Measurements from ENCODE around the gene PPP1R37.

PPP1R37 gene

GRCh38 chr19:45173816-45174215, 80.8 kb downstream of the PPP1R37 start:
- Histone ChIP-seq H3K27ac (no peak overlapping the region), H3K4me1 (peaks cover 4% of the 10 kb centered on the region), H3K27me3 (ENCODE audit: control insufficient read depth, insufficient read depth, low read length) (no peaks in the 10 kb centered on the region), H3K9ac (no peak overlapping the region), H3K4me2 (ENCODE audit: low read length) (no peak overlapping the region), H3K79me2 (peaks cover 13% of the 10 kb centered on the region), H2AFZ (no peak overlapping the region), H3K9me3 (ENCODE audit: control insufficient read depth, low read length) (no peaks in the 10 kb centered on the region), H3K4me3 (ENCODE audit: low read depth, low read length) (no peak overlapping the region), H3K36me3 (ENCODE audit: control insufficient read depth, insufficient read depth, low read length) (no peaks in the 10 kb centered on the region)
- TF ChIP-seq, protein P1, sequence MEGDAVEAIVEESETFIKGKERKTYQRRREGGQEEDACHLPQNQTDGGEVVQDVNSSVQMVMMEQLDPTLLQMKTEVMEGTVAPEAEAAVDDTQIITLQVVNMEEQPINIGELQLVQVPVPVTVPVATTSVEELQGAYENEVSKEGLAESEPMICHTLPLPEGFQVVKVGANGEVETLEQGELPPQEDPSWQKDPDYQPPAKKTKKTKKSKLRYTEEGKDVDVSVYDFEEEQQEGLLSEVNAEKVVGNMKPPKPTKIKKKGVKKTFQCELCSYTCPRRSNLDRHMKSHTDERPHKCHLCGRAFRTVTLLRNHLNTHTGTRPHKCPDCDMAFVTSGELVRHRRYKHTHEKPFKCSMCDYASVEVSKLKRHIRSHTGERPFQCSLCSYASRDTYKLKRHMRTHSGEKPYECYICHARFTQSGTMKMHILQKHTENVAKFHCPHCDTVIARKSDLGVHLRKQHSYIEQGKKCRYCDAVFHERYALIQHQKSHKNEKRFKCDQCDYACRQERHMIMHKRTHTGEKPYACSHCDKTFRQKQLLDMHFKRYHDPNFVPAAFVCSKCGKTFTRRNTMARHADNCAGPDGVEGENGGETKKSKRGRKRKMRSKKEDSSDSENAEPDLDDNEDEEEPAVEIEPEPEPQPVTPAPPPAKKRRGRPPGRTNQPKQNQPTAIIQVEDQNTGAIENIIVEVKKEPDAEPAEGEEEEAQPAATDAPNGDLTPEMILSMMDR (IDR thresholded peaks at IDR 0.05): no peak

DNA sequence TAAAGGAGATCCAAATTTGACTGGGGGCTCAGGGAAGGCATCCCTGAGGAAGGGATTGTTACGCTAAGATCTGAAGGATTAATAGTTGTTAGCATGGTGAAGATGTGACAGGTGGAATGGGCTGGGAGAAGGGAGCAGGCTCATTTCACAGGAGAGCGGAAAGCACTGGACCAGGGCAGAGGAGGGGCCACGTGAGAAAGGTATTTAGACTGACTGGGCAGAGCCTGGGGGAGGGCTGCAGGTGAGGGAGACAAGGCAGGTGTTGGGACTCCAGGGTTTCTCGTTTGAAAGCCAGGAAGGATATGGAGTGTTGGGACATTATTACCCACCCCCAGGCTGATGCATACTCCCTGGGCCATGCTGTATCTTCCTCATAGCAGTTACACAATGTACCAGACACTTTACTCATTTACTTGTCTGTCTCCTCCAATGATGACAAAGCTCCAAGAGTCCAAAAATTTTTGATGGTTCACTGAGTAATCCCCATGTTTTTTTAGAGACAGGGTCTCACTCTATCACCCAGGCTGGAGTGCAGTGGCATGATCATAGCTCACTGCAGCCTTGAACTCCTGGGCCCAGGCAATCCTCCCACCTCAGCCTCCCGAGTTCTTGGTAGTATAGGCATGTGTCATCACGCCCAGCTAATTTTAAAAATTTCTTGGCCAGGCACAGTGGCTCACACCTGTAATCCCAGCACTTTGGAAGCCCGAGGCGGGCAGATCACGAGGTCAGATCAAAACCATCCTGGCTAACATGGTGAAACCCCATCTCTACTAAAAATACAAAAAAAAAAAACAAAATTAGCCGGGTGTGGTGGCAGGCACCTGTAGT, 82.8 kb downstream of the PPP1R37 start:
- no peaks in the 10 kb centered on the region for H3K9me3 ChIP-seq (ENCODE audit: control insufficient read depth, low read length)
- H2AFZ ChIP-seq: no peak overlapping the region
- no peak overlapping the region for H3K4me2 ChIP-seq (ENCODE audit: low read length)
- no peak overlapping the region for H3K4me3 ChIP-seq (ENCODE audit: low read depth, low read length)
- peaks cover 4% of the 10 kb centered on the region for H3K4me1 ChIP-seq
- no peak overlapping the region for H3K9ac ChIP-seq
- H3K27ac ChIP-seq: no peak overlapping the region
- H3K27me3 ChIP-seq (ENCODE audit: control insufficient read depth, insufficient read depth, low read length): no peaks in the 10 kb centered on the region
- TF ChIP-seq, protein P1 (IDR thresholded peaks at IDR 0.05): no peak
- peaks cover 13% of the 10 kb centered on the region for H3K79me2 ChIP-seq
- H3K36me3 ChIP-seq (ENCODE audit: control insufficient read depth, insufficient read depth, low read length): no peaks in the 10 kb centered on the region

DNA sequence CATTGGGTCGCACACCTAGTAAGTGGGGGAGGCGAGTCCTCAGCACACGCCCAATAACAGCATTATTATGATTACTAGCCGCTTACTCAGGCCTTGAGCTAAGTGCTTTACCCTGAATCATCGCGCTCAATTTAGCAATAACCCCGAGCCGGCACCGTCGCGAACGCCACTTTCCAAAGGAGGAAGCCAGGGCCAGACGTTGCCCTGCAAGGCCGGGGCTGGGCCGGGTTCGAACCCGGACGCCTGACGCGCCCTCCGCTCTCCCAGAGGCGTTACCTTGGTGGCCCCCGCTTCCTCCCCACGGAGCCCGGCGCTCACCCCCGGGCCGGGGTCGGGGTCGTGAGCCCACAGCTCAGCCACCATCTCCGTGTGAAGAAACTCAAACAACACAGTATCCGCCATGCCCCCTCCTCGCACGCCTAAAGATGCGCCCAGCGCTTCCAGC, 84.9 kb downstream of the PPP1R37 start, which contains the start of gene TRAPPC6A:
TRAPPC6A (minus strand) TSS at position 421 of the 445 bp plus-strand sequence; CDS start at position 402, 19 bp downstream.
- peak within 1 kb of the TSS; percentile 89 for H3K27ac ChIP-seq
- H3K4me2 ChIP-seq (ENCODE audit: low read length): peak within 1 kb of the TSS; percentile 71
- no peaks in the 10 kb centered on the region for H3K9me3 ChIP-seq (ENCODE audit: control insufficient read depth, low read length)
- no peaks in the 10 kb centered on the region for H3K36me3 ChIP-seq (ENCODE audit: control insufficient read depth, insufficient read depth, low read length)
- TF ChIP-seq, protein P1 (IDR thresholded peaks at IDR 0.05): no peak
- peak within 1 kb of the TSS; percentile 97 for H2AFZ ChIP-seq
- peaks cover 15% of the 10 kb centered on the region for H3K79me2 ChIP-seq
- H3K9ac ChIP-seq: peak within 1 kb of the TSS; percentile 32
- peak within 1 kb of the TSS; percentile 94 for H3K4me3 ChIP-seq (ENCODE audit: low read depth, low read length)
- peaks cover 4% of the 10 kb centered on the region for H3K4me1 ChIP-seq
- H3K27me3 ChIP-seq (ENCODE audit: control insufficient read depth, insufficient read depth, low read length): no peaks in the 10 kb centered on the region

- H3K4me2 ChIP-seq (ENCODE audit: low read length): peak within 1 kb of the TSS; percentile 71
- H2AFZ ChIP-seq: peak within 1 kb of the TSS; percentile 97
- H3K9me3 ChIP-seq (ENCODE audit: control insufficient read depth, low read length): no peaks in the 10 kb centered on the region
- no peaks in the 10 kb centered on the region for H3K36me3 ChIP-seq (ENCODE audit: control insufficient read depth, insufficient read depth, low read length)
- peak within 1 kb of the TSS; percentile 94 for H3K4me3 ChIP-seq (ENCODE audit: low read depth, low read length)
- peaks cover 13% of the 10 kb centered on the region for H3K79me2 ChIP-seq
- no peaks in the 10 kb centered on the region for H3K27me3 ChIP-seq (ENCODE audit: control insufficient read depth, insufficient read depth, low read length)
- TF ChIP-seq, protein P1 (IDR thresholded peaks at IDR 0.05): peak; percentile 63
- H3K9ac ChIP-seq: peak within 1 kb of the TSS; percentile 32
- H3K27ac ChIP-seq: peak within 1 kb of the TSS; percentile 89
- H3K4me1 ChIP-seq: peaks cover 4% of the 10 kb centered on the region
Observed at GRCh38 chr19:45178262-45179071, 85.5 kb downstream of the PPP1R37 start, which contains the start of gene BLOC1S3. BLOC1S3 (plus strand) TSS chr19:45178784; CDS start chr19:45179297, 513 bp downstream.

Data from parathyroid adenoma (tissue), 2 donors.